Measurements from ENCODE around the gene ACVR1C.

Gene ACVR1C

DNA sequence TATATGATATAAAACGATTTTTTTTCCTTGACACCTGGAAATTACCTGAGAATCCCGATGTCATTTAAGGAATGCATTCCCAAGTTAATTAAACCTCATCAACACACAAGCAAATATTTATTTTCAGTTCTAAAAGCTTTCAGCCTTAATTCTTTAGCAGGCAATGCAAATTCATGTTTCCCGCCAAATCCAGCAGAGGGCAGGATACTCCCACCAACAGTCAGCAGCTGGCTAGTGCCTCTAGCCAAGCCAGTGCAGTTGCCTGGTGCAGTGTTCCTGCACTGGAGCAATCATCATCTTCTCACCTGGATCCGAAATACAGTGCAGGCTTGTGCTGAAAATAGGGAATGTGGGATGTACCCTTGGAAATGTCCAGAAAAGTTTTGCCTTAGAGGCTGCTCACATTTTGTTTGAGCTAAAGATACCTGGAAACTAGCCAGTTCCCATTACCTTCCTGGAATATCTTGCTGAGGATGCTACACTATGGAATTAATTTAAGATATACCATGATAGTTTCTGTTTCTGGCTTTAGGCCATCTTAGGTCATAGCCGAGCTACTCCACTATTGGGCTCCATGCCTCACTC, 136.4 kb downstream of the ACVR1C start:
- DNase-seq: peak; percentile 65

GRCh38 chr2:157489983-157490382, 138.7 kb downstream of the ACVR1C start:
- DNase-seq: no peak

DNA sequence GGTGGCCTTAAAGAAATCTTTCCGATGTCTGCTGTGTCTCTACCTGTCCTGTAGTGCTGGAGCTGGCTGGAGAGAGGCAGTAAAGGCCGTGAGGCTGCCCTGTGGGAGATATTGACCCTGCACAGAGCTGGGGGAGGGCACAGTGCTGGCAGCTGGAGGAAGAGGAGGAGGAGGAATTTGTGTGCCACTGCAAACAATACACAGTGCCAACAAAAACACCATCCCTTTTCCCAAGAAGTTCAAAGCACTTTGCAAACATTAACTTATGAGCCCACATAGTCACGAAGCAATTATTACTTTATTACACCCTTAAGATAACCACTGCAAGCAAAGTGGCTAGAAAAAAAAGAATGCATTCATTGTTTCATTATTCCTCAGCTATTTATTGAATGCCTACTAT, 139.8 kb downstream of the ACVR1C start:
- no peak for DNase-seq

GRCh38 chr2:157487747-157488146, 140.9 kb downstream of the ACVR1C start:
- no peak for DNase-seq

GRCh38 chr2:157487271-157487610, 141.4 kb downstream of the ACVR1C start:
- DNase-seq: no peak

- peak; percentile 63 for DNase-seq
Observed at GRCh38 chr2:157486596-157487270, 141.9 kb downstream of the ACVR1C start.

GRCh38 chr2:157480182-157480961, 148.3 kb downstream of the ACVR1C start:
- no peak for DNase-seq

DNA sequence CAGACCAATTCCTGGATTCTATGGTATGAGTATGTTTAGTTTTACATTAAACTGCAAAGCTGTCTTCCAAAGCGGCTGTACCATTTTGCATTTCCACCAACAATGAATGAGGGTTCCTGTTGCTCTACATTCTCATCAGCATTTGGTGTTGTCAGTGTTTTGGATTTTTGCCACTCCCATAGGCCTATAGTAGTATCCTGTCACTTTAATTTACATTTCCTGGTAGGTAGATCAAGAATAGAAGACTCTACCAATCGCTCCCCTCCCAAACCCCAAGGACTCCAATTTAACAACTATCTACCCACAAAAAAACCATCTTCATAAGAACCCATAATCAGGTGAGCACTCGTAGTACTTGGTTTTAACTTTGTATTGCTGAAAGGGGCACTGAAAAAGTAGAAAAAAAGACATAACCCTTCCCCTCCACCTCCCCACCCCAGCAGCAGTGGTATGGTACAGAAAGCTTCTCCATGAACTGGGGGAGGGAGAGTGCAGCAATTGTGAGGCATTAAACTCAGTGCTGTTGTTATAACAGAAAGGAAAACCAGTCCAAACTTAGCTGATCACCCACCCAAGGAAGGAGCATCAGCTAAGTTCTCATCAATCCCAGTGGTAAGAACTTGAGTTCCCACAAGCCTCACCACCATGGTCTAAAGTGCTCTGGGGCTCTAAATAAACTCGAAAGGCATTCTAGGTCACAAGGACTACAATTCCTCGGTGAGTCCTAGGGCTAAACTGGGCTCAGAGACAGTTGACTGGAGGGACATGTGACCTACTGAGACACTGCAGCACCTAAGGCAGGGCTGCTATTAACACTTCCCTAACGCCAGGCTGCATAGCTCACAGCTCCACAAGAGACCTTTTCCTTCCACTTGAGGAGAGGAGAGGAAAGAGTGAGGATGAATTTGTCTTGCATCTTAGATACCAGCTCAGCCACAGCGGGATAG, 149.3 kb downstream of the ACVR1C start:
- DNase-seq: no peak

DNA sequence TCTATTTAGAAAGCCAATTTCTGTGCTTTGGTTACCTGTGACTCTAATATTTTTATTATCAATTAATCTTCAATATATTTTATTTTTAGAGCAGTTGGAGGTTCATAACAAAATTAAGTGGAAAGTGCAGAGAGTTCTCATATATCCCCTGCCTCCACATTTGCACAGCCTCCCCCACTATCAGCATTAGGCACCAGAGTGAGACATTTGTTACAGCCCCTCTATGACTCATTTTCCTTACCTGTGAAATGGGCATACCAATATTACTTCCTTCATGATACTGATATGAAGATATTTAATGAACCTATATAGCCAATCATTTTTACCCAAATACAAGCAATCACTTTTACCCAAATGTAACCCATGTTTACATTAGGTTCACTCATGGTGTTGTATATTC, 150.7 kb downstream of the ACVR1C start:
- no peak for DNase-seq

- peak; percentile 34 for DNase-seq
Observed at GRCh38 chr2:157476953-157477709, 151.5 kb downstream of the ACVR1C start.

Data from fibroblast of skin of scalp (primary cell).